Body of pancreas (tissue), 4 donors: ENCODE results near the gene RPS26. TPM values are rescaled to one million over a fixed set of nuclear protein-coding genes. Genes with fewer than 3 reads are reported as not detected.
A peak's percentile ranks its signal among the peaks of the same experiment; 100 is the strongest.

Experiments used
- ATAC-seq: fragments of 150-250 bp; one replicate; pipeline ENCODE4 v1.9.1; 2016
- DNase-seq, 4 donors: peaks; one replicate each; pipeline ENCODE4 v3.0.0-alpha.2; 2019
- H3K27ac ChIP-seq, 4 donors: fragments of 200-600 bp; sonication (generic); 1 replicate in 3 of 4; 2 replicates in 1 of 4; pipeline versions ENCODE4 v1.5.1 to v1.6.1; 2016 to 2019; ENCODE audit warnings: mild to moderate bottlenecking in 1 of 4, mixed read lengths in 1 of 4, moderate library complexity in 1 of 4
- H3K27me3 ChIP-seq, 2 donors: fragments of 200-600 bp; sonication (generic); one replicate each; pipeline ENCODE4 v1.6.0; 2016; ENCODE audit warnings: mild to moderate bottlenecking in 1 of 2
- H3K36me3 ChIP-seq, 2 donors: fragments of 200-600 bp; sonication (generic); replicated peaks in 1 of 2; 2 replicates each; pipeline ENCODE4 v1.5.1; 2016; ENCODE audit warnings: low read depth in 2 of 2; ENCODE audit not compliant: insufficient read depth in 1 of 2
- H3K4me1 ChIP-seq: fragments of 200-600 bp; sonication (generic); one replicate; pipeline ENCODE4 v1.6.0; 2016
- H3K4me3 ChIP-seq, 2 donors: fragments of 200-600 bp; sonication (generic); 1 replicate in 1 of 2; 2 replicates in 1 of 2; pipeline ENCODE4 v1.5.1; 2016 to 2019
- H3K9me3 ChIP-seq, 3 donors: fragments of 200-600 bp; sonication (generic); 1 replicate in 2 of 3; 2 replicates in 1 of 3; pipeline ENCODE4 v1.5.1; 2016
- CTCF ChIP-seq, 7 experiments: fragments of 450-650 bp in 4 of 7; fragments of 200-600 bp in 3 of 7; sonication (generic) in 3 of 7; IDR thresholded peaks; one replicate each; pipeline ENCODE4 v1.5.1; 2016 to 2019; ENCODE audit warnings: antibody characterized with exemption in 7 of 7
- POLR2A ChIP-seq, 3 donors: fragments of 450-650 bp; IDR thresholded peaks; one replicate each; pipeline ENCODE4 v1.6.1; 2016; ENCODE audit warnings: antibody characterized with exemption in 3 of 3, mild to moderate bottlenecking in 2 of 3
- WGBS, 2 donors: methylation state at CpG; one replicate each; pipeline ENCODE4 v1.1.5; 2017; 5-methylcytosine and 5-hydroxymethylcytosine counted together
- intact Hi-C: fragments of 100-400 bp; cut with DNase I; formaldehyde crosslinking; loops from one replicate; pipeline ENCODE4 v1.15.1; 2023
- total RNA-seq, 2 donors: library from RNA; depleted of rRNA; stranded (reverse); fragments of >200 nt; gene quantifications; one replicate each; pipeline ENCODE4 v1.1.0, GENCODE V29; 2016

The RPS26 gene
- total RNA-seq, 2 donors from 2014 or later: 215 to 405 TPM

- H3K4me3 ChIP-seq: peak overlapping the region; percentile 58 to 84
- H3K4me1 ChIP-seq: peaks cover 58% of the 10 kb centered on the region
- WGBS, 2 donors: 1 to 8% methylated on average over 11 to 20 of the region's 20 CpGs
- no peaks in the 10 kb centered on the region for H3K9me3 ChIP-seq
- ATAC-seq (peak; percentile 31), DNase-seq (peak; percentile 71 to 82 (median 78))
- peak overlapping the region; percentile 95 to 98 (median 98) for H3K27ac ChIP-seq
- H3K27me3 ChIP-seq: no peaks in the 10 kb centered on the region
- TF ChIP-seq POLR2A (IDR thresholded peaks at IDR 0.05) (peak; percentile 19 to 30 (median 27)), CTCF (IDR thresholded peaks at IDR 0.05) (peak in 2 of 7 experiments; percentile 7 to 10)
- peaks cover 0 to 4% of the 10 kb centered on the region in 2 donors for H3K36me3 ChIP-seq
- intact Hi-C loops: no loop called here
Measured at GRCh38 chr12:56080556-56081138, 38.9 kb downstream of the RPS26 start.

GRCh38 chr12:56081393-56082347, 40.0 kb downstream of the RPS26 start:
- 7 to 9% methylated on average over 5 to 6 of the region's 6 CpGs for WGBS, 2 donors
- ATAC-seq (peak; percentile 33), DNase-seq (peak; percentile 68 to 87 (median 81))
- Histone ChIP-seq H3K9me3 (no peaks in the 10 kb centered on the region), H3K27me3 (no peaks in the 10 kb centered on the region), H3K27ac (peak overlapping the region; percentile 95 to 98 (median 98)), H3K4me1 (peaks cover 68% of the 10 kb centered on the region), H3K4me3 (peak overlapping the region in 1 of 2 donors; percentile 84), H3K36me3 (peaks cover 0 to 4% of the 10 kb centered on the region in 2 donors)
- TF ChIP-seq POLR2A (IDR thresholded peaks at IDR 0.05) (peak; percentile 45 to 57 (median 47)), CTCF (IDR thresholded peaks at IDR 0.05) (no peak)
- intact Hi-C loops: no loop called here

- Histone ChIP-seq H3K4me3 (no peak overlapping the region), H3K27me3 (no peaks in the 10 kb centered on the region), H3K4me1 (peaks cover 75% of the 10 kb centered on the region), H3K36me3 (peaks cover 0 to 4% of the 10 kb centered on the region in 2 donors), H3K9me3 (no peaks in the 10 kb centered on the region), H3K27ac (peak overlapping the region; percentile 95 to 98 (median 98))
- TF ChIP-seq CTCF (IDR thresholded peaks at IDR 0.05): no peak
- ATAC-seq: no peak
- DNase-seq: no peak
- 22 to 33% methylated on average over 2 of the region's 2 CpGs for WGBS, 2 donors
- intact Hi-C loops: no loop called here
Measured at GRCh38 chr12:56082382-56082781, 40.7 kb downstream of the RPS26 start.

- 19 to 27% methylated on average over 3 of the region's 3 CpGs for WGBS, 2 donors
- intact Hi-C loops: no loop called here
- no peak for ATAC-seq
Measured at GRCh38 chr12:56082967-56083366, 41.2 kb downstream of the RPS26 start.

More at GRCh38 chr12:56082967-56083366, 41.2 kb downstream of the RPS26 start:
- Histone ChIP-seq H3K9me3 (no peaks in the 10 kb centered on the region), H3K27ac (peak overlapping the region; percentile 95 to 98 (median 98)), H3K36me3 (peaks cover 0 to 4% of the 10 kb centered on the region in 2 donors), H3K4me1 (peaks cover 79% of the 10 kb centered on the region), H3K4me3 (no peak overlapping the region), H3K27me3 (no peaks in the 10 kb centered on the region)
- TF ChIP-seq POLR2A (IDR thresholded peaks at IDR 0.05): no peak
- no peak for TF ChIP-seq CTCF (IDR thresholded peaks at IDR 0.05)
- DNase-seq: no peak
